HepG2 (cell line): Measurements from ENCODE around the gene RAD18.

Source experiments
- CREB1 ChIP-seq, 2 experiments: fragments of 450-650 bp in 1 of 2; IDR thresholded peaks; 2 replicates each; pipeline ENCODE4 v1.6.1; 2016 to 2017; ENCODE audit warnings: control low read depth in 1 of 2, mild to moderate bottlenecking in 1 of 2, missing compliant biosample characterization in 1 of 2, missing genetic modification characterization in 1 of 2
- JUN ChIP-seq: sonication (generic); formaldehyde crosslinking; IDR thresholded peaks from 2 replicates; pipeline ENCODE4 v1.4.0; 2020; ENCODE audit warnings: mild to moderate bottlenecking, missing genetic modification reagents
- POLR2A ChIP-seq, 2 experiments: IDR thresholded peaks; 2 replicates each; pipeline ENCODE4 v1.6.1; 2011; ENCODE audit warnings: low read depth in 2 of 2, low read length in 2 of 2, mild to moderate bottlenecking in 1 of 2, moderate library complexity in 1 of 2; ENCODE audit not compliant: insufficient read depth in 1 of 2
- TF ChIP-seq, protein P1 (sequence below), 2 experiments: IDR thresholded peaks; 2 replicates each; pipeline ENCODE4 v1.6.1; 2011 to 2012; ENCODE audit warnings: low read length in 2 of 2, borderline replicate concordance in 1 of 2, low read depth in 1 of 2, mild to moderate bottlenecking in 1 of 2, moderate library complexity in 1 of 2
- TF ChIP-seq, protein P2 (sequence below): sonication (generic); formaldehyde crosslinking; IDR thresholded peaks from 2 replicates; pipeline ENCODE4 v1.5.0; 2020; ENCODE audit warnings: mild to moderate bottlenecking, missing genetic modification reagents, moderate library complexity

DNA sequence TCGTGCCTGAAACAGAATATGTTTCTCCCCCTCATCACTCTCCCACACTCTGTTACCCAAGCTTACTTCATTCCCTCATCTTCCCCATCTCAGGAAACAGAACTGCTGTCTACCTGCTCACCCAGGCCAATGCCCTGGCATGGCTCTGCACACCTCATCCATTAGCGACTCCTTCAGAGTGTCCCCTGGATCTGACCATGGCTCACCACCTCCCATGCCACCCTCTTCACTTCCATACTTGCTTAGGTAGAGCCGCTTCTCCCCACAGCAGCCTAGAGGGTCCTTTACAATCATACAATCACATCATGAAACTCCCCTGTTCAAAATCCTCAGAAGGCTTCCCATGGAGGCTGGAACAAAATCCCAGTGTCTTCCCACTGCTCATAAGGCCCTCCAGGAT is 33.9 kb upstream of the RAD18 start:
- TF ChIP-seq CREB1 (IDR thresholded peaks at IDR 0.05): no peak
- no peak for TF ChIP-seq CREB1 (CRISPR knock-in tag; IDR thresholded peaks at IDR 0.05)
- TF ChIP-seq, protein P1, sequence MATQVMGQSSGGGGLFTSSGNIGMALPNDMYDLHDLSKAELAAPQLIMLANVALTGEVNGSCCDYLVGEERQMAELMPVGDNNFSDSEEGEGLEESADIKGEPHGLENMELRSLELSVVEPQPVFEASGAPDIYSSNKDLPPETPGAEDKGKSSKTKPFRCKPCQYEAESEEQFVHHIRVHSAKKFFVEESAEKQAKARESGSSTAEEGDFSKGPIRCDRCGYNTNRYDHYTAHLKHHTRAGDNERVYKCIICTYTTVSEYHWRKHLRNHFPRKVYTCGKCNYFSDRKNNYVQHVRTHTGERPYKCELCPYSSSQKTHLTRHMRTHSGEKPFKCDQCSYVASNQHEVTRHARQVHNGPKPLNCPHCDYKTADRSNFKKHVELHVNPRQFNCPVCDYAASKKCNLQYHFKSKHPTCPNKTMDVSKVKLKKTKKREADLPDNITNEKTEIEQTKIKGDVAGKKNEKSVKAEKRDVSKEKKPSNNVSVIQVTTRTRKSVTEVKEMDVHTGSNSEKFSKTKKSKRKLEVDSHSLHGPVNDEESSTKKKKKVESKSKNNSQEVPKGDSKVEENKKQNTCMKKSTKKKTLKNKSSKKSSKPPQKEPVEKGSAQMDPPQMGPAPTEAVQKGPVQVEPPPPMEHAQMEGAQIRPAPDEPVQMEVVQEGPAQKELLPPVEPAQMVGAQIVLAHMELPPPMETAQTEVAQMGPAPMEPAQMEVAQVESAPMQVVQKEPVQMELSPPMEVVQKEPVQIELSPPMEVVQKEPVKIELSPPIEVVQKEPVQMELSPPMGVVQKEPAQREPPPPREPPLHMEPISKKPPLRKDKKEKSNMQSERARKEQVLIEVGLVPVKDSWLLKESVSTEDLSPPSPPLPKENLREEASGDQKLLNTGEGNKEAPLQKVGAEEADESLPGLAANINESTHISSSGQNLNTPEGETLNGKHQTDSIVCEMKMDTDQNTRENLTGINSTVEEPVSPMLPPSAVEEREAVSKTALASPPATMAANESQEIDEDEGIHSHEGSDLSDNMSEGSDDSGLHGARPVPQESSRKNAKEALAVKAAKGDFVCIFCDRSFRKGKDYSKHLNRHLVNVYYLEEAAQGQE (IDR thresholded peaks at IDR 0.05; ENCODE audit: borderline replicate concordance in 1 of 2, low read depth in 1 of 2, low read length in 2 of 2): no peak
- TF ChIP-seq, protein P2, sequence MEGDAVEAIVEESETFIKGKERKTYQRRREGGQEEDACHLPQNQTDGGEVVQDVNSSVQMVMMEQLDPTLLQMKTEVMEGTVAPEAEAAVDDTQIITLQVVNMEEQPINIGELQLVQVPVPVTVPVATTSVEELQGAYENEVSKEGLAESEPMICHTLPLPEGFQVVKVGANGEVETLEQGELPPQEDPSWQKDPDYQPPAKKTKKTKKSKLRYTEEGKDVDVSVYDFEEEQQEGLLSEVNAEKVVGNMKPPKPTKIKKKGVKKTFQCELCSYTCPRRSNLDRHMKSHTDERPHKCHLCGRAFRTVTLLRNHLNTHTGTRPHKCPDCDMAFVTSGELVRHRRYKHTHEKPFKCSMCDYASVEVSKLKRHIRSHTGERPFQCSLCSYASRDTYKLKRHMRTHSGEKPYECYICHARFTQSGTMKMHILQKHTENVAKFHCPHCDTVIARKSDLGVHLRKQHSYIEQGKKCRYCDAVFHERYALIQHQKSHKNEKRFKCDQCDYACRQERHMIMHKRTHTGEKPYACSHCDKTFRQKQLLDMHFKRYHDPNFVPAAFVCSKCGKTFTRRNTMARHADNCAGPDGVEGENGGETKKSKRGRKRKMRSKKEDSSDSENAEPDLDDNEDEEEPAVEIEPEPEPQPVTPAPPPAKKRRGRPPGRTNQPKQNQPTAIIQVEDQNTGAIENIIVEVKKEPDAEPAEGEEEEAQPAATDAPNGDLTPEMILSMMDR (CRISPR knock-in tag): no peak
- no peak for TF ChIP-seq POLR2A (IDR thresholded peaks at IDR 0.05; ENCODE audit: insufficient read depth in 1 of 2, low read depth in 2 of 2, low read length in 2 of 2)
- TF ChIP-seq JUN: no peak
